Loucy (cell line): ENCODE results near the gene NPM1.

Experiments used
- CTCF ChIP-seq: fragments of 200-600 bp; sonication (generic); conservative IDR thresholded peaks from 2 replicates; pipeline ENCODE4 v1.5.1; 2014; ENCODE audit warnings: mild to moderate bottlenecking, antibody characterized with exemption, low read length
- EZH2phosphoT487 ChIP-seq: fragments of 200-600 bp; IDR thresholded peaks from 2 replicates; pipeline ENCODE4 v1.6.1; 2018; ENCODE audit warnings: antibody characterized with exemption, mild to moderate bottlenecking, moderate library complexity, borderline replicate concordance

GRCh38 chr5:171412186-171412585, 24.5 kb downstream of the NPM1 start:
- TF ChIP-seq CTCF = no peak
- no peak for TF ChIP-seq EZH2phosphoT487
